Liver (tissue), 9 donors: ENCODE results near the gene TMCC2. TPM values are rescaled to one million over a fixed set of nuclear protein-coding genes. Genes with fewer than 3 reads are reported as not detected.

Source experiments
- DNase-seq: peaks from one replicate; pipeline ENCODE4 v3.0.0-alpha.2; 2017; ENCODE audit warnings: low spot score
- H3K27ac ChIP-seq, 2 donors: one replicate each; pipeline ENCODE4 v1.7.0; 2013; ENCODE audit warnings: inconsistent platforms in 2 of 2, low read length in 2 of 2, control low read depth in 1 of 2, low read depth in 1 of 2, mild to moderate bottlenecking in 1 of 2
- H3K27me3 ChIP-seq, 4 donors: one replicate each; pipeline versions ENCODE4 v1.6.1 to v1.7.0; 2013; ENCODE audit warnings: low read length in 3 of 4, inconsistent platforms in 1 of 4, mild to moderate bottlenecking in 1 of 4, moderate library complexity in 1 of 4; ENCODE audit not compliant: control insufficient read depth in 4 of 4, insufficient read depth in 4 of 4
- H3K36me3 ChIP-seq, 4 donors: one replicate each; pipeline versions ENCODE4 v1.6.1 to v1.7.0; 2013; ENCODE audit warnings: low read length in 3 of 4, mild to moderate bottlenecking in 3 of 4, low read depth in 1 of 4, moderate library complexity in 1 of 4; ENCODE audit not compliant: control insufficient read depth in 4 of 4, insufficient read depth in 3 of 4
- H3K4me1 ChIP-seq, 4 donors: one replicate each; pipeline versions ENCODE4 v1.6.1 to v1.7.0; 2013; ENCODE audit warnings: low read length in 3 of 4, mild to moderate bottlenecking in 3 of 4, moderate library complexity in 1 of 4; ENCODE audit not compliant: control insufficient read depth in 4 of 4, insufficient read depth in 4 of 4
- H3K4me3 ChIP-seq, 3 donors: one replicate each; pipeline versions ENCODE4 v1.6.1 to v1.7.0; 2013; ENCODE audit warnings: low read length in 3 of 3, control low read depth in 1 of 3, low read depth in 1 of 3, mild to moderate bottlenecking in 1 of 3
- H3K9ac ChIP-seq, 2 donors: one replicate each; pipeline ENCODE4 v1.7.0; 2013; ENCODE audit warnings: low read length in 2 of 2, mild to moderate bottlenecking in 2 of 2, moderate library complexity in 2 of 2, control low read depth in 1 of 2, low read depth in 1 of 2
- H3K9me3 ChIP-seq, 4 donors: one replicate each; pipeline versions ENCODE4 v1.6.1 to v1.7.0; 2013; ENCODE audit warnings: low read length in 3 of 4; ENCODE audit not compliant: control insufficient read depth in 4 of 4
- ATF3 ChIP-seq: IDR thresholded peaks from 2 replicates; pipeline ENCODE4 v1.6.1; 2016; ENCODE audit warnings: antibody characterized with exemption
- CTCF ChIP-seq: fragments of 150-350 bp; IDR thresholded peaks from 2 replicates; pipeline ENCODE4 v1.5.1; 2017; ENCODE audit warnings: improper control_type of control experiment, low read depth, low read length; ENCODE audit not compliant: missing input control
- EGR1 ChIP-seq, 2 donors: IDR thresholded peaks; 2 replicates each; pipeline ENCODE4 v1.6.1; 2016 to 2018; ENCODE audit warnings: antibody characterized with exemption in 2 of 2, low read depth in 2 of 2
- FOXA1 ChIP-seq: IDR thresholded peaks from 2 replicates; pipeline ENCODE4 v1.6.1; 2016; ENCODE audit warnings: antibody characterized with exemption
- FOXA2 ChIP-seq: IDR thresholded peaks from 2 replicates; pipeline ENCODE4 v1.6.1; 2016; ENCODE audit warnings: antibody characterized with exemption
- GABPA ChIP-seq, 2 donors: IDR thresholded peaks in 1 of 2; conservative IDR thresholded peaks in 1 of 2; 2 replicates each; pipeline ENCODE4 v1.6.1; 2016; ENCODE audit warnings: antibody characterized with exemption in 2 of 2, mild to moderate bottlenecking in 1 of 2, moderate library complexity in 1 of 2
- HNF4A ChIP-seq, 2 donors: conservative IDR thresholded peaks; 2 replicates each; pipeline ENCODE4 v1.6.1; 2016; ENCODE audit warnings: antibody characterized with exemption in 2 of 2, mild to moderate bottlenecking in 2 of 2
- HNF4G ChIP-seq: IDR thresholded peaks from 2 replicates; pipeline ENCODE4 v1.6.1; 2016; ENCODE audit warnings: antibody characterized with exemption
- JUND ChIP-seq, 2 donors: IDR thresholded peaks; 2 replicates each; pipeline ENCODE4 v1.6.1; 2016; ENCODE audit warnings: antibody characterized with exemption in 2 of 2
- NR2F2 ChIP-seq: IDR thresholded peaks from 2 replicates; pipeline ENCODE4 v1.6.1; 2016; ENCODE audit warnings: antibody characterized with exemption
- RAD21 ChIP-seq, 2 donors: IDR thresholded peaks; 2 replicates each; pipeline ENCODE4 v1.6.1; 2016; ENCODE audit warnings: antibody characterized with exemption in 2 of 2, mild to moderate bottlenecking in 2 of 2
- REST ChIP-seq: IDR thresholded peaks from 2 replicates; pipeline ENCODE4 v1.6.1; 2016; ENCODE audit warnings: antibody characterized with exemption, mild to moderate bottlenecking
- RXRA ChIP-seq, 2 donors: IDR thresholded peaks; 2 replicates each; pipeline ENCODE4 v1.6.1; 2017 to 2018; ENCODE audit warnings: antibody characterized with exemption in 2 of 2, mild to moderate bottlenecking in 1 of 2
- SP1 ChIP-seq: IDR thresholded peaks from 2 replicates; pipeline ENCODE4 v1.6.1; 2018; ENCODE audit warnings: antibody characterized with exemption, mild to moderate bottlenecking
- TAF1 ChIP-seq: conservative IDR thresholded peaks from 2 replicates; pipeline ENCODE4 v1.6.1; 2016; ENCODE audit warnings: antibody characterized with exemption, mild to moderate bottlenecking
- YY1 ChIP-seq: IDR thresholded peaks from 2 replicates; pipeline ENCODE4 v1.6.1; 2016; ENCODE audit warnings: antibody characterized with exemption, mild to moderate bottlenecking
- WGBS: extraction: QIAGEN DNeasy Blood & Tissue Kit; methylation state at CpG from one replicate; pipeline ENCODE4 v1.1.7; 2013; 5-methylcytosine and 5-hydroxymethylcytosine counted together
- polyA plus RNA-seq, 2 donors: library from polyadenylated mRNA; stranded (reverse) in 1 of 2; unstranded in 1 of 2; fragments of 200-250 nt in 1 of 2; fragments of >200 nt in 1 of 2; fragmentation: Nextera tagmentation in 1 of 2; extraction: Ambion mirVana in 1 of 2; gene quantifications; one replicate each; pipeline versions ENCODE4 v1.2.1 to v1.2.3, GENCODE V29; 2013 to 2015
- total RNA-seq, 2 donors: library from RNA; depleted of rRNA; stranded (reverse); fragments of >200 nt; gene quantifications; one replicate each; pipeline ENCODE4 v1.2.3, GENCODE V29; 2014
- TF ChIP-seq, protein P1 (sequence below): IDR thresholded peaks from 2 replicates; pipeline ENCODE4 v1.6.1; 2016; ENCODE audit warnings: antibody characterized with exemption
- TF ChIP-seq, protein P2 (sequence below): IDR thresholded peaks from 2 replicates; pipeline ENCODE4 v1.6.1; 2016; ENCODE audit warnings: antibody characterized with exemption
- donor health status: healthy.
- donor health status: healthy.
- donor health status: healthy.
- donor health status: healthy.
- donor health status: healthy.

Gene TMCC2
- total and polyA plus RNA-seq, 4 donors: 0.06 to 452 (median 0.21) TPM

DNA sequence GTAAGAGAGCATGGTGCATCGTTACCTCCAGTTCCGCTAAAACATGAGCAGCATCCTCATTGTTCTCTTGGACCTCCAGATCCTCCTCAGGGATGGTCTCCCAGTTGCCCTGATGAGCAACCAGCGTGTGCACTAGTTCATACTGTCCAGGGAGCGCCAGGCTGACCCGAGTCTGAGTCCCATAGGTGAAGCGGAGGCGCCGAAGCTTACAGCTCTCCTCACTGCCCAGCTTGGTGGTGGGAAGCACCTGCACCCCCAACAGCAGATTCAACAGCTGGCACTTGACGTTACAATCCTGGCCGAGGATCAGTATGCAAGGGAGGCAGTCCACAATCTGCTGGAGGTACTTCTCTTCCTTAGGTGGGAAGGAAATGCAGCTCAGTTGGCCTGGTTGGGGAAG lies 40.3 kb upstream of the TMCC2 start:
- Histone ChIP-seq H3K27me3 (no peaks in the 10 kb centered on the region), H3K27ac (no peak overlapping the region), H3K36me3 (peaks cover 0 to 4% (median 0%) of the 10 kb centered on the region in 4 donors), H3K9me3 (no peaks in the 10 kb centered on the region), H3K4me1 (peaks cover 4 to 19% (median 10%) of the 10 kb centered on the region in 4 donors), H3K4me3 (no peak overlapping the region), H3K9ac (no peak overlapping the region)
- DNase-seq: no peak
- TF ChIP-seq HNF4A (conservative IDR thresholded peaks at IDR 0.05): no peak
- TF ChIP-seq EGR1 (IDR thresholded peaks at IDR 0.05; ENCODE audit: low read depth in 2 of 2): no peak
- TF ChIP-seq GABPA (IDR thresholded peaks at IDR 0.05 in 1 of 2, conservative IDR thresholded peaks at IDR 0.05 in 1 of 2): no peak
- no peak for TF ChIP-seq RAD21 (IDR thresholded peaks at IDR 0.05)
- no peak for TF ChIP-seq NR2F2
- WGBS: 97% methylated on average over 10 of the region's 10 CpGs

DNA sequence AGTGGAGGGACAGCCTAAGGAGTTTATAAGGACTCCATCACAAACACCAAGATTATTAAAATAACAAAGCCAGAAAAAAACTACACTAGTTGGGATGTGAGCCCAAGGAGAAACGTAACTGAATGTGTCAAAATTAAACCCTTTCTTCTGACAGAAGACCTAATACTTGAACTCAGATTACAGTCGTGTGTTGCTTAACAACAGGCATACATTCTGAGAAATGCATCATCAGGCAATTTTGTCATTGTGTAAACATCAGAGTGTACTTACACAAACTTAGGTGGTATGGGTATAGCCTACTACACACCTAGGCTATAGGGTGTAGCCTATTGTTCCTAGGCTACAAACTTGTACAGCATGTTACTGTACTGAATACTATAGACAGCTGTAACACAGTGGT lies 39.6 kb upstream of the TMCC2 start:
- Histone ChIP-seq H3K9me3 (no peaks in the 10 kb centered on the region), H3K4me3 (no peak overlapping the region), H3K4me1 (peaks cover 4 to 19% (median 10%) of the 10 kb centered on the region in 4 donors), H3K36me3 (peaks cover 0 to 2% (median 0%) of the 10 kb centered on the region in 4 donors), H3K9ac (no peak overlapping the region), H3K27ac (no peak overlapping the region), H3K27me3 (no peaks in the 10 kb centered on the region)
- no peak for DNase-seq
- TF ChIP-seq NR2F2 (no peak), FOXA1 (no peak), GABPA (IDR thresholded peaks at IDR 0.05 in 1 of 2, conservative IDR thresholded peaks at IDR 0.05 in 1 of 2) (no peak), JUND (IDR thresholded peaks at IDR 0.05) (no peak), FOXA2 (no peak), ATF3 (no peak), SP1 (no peak), RAD21 (IDR thresholded peaks at IDR 0.05) (no peak), REST (no peak), YY1 (no peak), HNF4A (conservative IDR thresholded peaks at IDR 0.05) (no peak), RXRA (IDR thresholded peaks at IDR 0.05) (no peak), HNF4G (no peak), EGR1 (IDR thresholded peaks at IDR 0.05; ENCODE audit: low read depth in 2 of 2) (no peak), CTCF (no peak), TAF1 (no peak)
- TF ChIP-seq, protein P1, sequence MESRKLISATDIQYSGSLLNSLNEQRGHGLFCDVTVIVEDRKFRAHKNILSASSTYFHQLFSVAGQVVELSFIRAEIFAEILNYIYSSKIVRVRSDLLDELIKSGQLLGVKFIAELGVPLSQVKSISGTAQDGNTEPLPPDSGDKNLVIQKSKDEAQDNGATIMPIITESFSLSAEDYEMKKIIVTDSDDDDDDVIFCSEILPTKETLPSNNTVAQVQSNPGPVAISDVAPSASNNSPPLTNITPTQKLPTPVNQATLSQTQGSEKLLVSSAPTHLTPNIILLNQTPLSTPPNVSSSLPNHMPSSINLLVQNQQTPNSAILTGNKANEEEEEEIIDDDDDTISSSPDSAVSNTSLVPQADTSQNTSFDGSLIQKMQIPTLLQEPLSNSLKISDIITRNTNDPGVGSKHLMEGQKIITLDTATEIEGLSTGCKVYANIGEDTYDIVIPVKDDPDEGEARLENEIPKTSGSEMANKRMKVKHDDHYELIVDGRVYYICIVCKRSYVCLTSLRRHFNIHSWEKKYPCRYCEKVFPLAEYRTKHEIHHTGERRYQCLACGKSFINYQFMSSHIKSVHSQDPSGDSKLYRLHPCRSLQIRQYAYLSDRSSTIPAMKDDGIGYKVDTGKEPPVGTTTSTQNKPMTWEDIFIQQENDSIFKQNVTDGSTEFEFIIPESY: no peak
- TF ChIP-seq, protein P2, sequence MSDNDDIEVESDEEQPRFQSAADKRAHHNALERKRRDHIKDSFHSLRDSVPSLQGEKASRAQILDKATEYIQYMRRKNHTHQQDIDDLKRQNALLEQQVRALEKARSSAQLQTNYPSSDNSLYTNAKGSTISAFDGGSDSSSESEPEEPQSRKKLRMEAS: no peak
- WGBS: 89% methylated on average over 2 of the region's 2 CpGs
